Measurements from ENCODE around the gene TRIP13. TPM values are rescaled to one million over a fixed set of nuclear protein-coding genes. Genes with fewer than 3 reads are reported as not detected.

Gene TRIP13
- polyA plus RNA-seq, 3 donors, result 0.24 to 1.2 TPM; not detected in 1

DNA sequence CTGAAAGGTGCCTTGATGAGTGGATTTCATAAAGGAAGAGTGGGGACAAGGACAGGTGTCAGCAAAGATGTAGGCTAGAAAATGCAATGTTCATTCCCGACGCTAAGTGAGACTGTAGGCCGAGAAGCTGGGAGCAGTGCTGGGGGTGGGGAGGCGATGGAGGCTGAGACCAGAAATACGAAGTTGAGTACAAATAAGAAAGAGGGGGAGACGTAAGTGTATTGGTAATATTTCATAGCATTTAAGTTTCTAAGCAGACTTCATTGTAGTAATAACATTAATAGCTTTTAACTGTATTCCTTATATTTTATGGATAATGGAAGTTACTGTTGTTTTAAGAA is 11.0 kb downstream of the TRIP13 start:
- Histone ChIP-seq H3K4me2 (replicated peaks; ENCODE audit: extremely low read depth, low read length, poor library complexity, severe bottlenecking) (no peak overlapping the region), H3K4me1 (ENCODE audit: control insufficient read depth in 1 of 2, insufficient read depth in 2 of 2, low read length in 2 of 2) (no peaks in the 10 kb centered on the region), H3K79me2 (ENCODE audit: insufficient read depth, low read length) (no peaks in the 10 kb centered on the region), H3K9ac (ENCODE audit: insufficient read depth, low read length, poor library complexity, severe bottlenecking) (no peak overlapping the region), H3K27me3 (ENCODE audit: control insufficient read depth in 2 of 2, insufficient read depth in 2 of 2, low read length in 2 of 2) (no peaks in the 10 kb centered on the region), H3K36me3 (replicated peaks in 1 of 2; ENCODE audit: control insufficient read depth in 1 of 2, insufficient read depth in 2 of 2, low read length in 2 of 2) (peaks cover 15 to 49% of the 10 kb centered on the region in 2 donors), H4K20me1 (ENCODE audit: insufficient read depth, low read length) (no peaks in the 10 kb centered on the region), H3K4me3 (replicated peaks in 1 of 3; ENCODE audit: low read depth in 2 of 3, low read length in 3 of 3) (no peak overlapping the region), H3K27ac (ENCODE audit: low read depth in 1 of 2, low read length in 2 of 2) (no peak overlapping the region), H2AFZ (ENCODE audit: insufficient read depth, low read depth, low read length, poor library complexity, severe bottlenecking) (no peak overlapping the region), H3K9me3 (replicated peaks in 1 of 2; ENCODE audit: control insufficient read depth in 1 of 2, insufficient read depth in 1 of 2, low read length in 2 of 2) (no peaks in the 10 kb centered on the region)
- Mint-ChIP-seq H3K9me3 (no peaks in the 10 kb centered on the region), H3K4me1 (no peaks in the 10 kb centered on the region), H3K27ac (peak overlapping the region in 1 of 7 donors; percentile 41), H3K27me3 (ENCODE audit: low read depth in 3 of 3) (no peaks in the 10 kb centered on the region), H3K4me3 (no peak overlapping the region), H3K36me3 (peaks cover 37 to 59% of the 10 kb centered on the region in 2 donors)
- intact Hi-C loops (cut with micrococcal nuclease), result loop anchor here (5.0 to 10.0 kb wide), 3 partner anchors 231 to 459 kb away; partner anchors contain the start of gene EXOC3 (in 1 of the 2)
- 100% methylated on average over 2 of the region's 6 CpGs for WGBS (ENCODE audit: insufficient coverage)
- no peak for DNase-seq
- TF ChIP-seq, protein P1, sequence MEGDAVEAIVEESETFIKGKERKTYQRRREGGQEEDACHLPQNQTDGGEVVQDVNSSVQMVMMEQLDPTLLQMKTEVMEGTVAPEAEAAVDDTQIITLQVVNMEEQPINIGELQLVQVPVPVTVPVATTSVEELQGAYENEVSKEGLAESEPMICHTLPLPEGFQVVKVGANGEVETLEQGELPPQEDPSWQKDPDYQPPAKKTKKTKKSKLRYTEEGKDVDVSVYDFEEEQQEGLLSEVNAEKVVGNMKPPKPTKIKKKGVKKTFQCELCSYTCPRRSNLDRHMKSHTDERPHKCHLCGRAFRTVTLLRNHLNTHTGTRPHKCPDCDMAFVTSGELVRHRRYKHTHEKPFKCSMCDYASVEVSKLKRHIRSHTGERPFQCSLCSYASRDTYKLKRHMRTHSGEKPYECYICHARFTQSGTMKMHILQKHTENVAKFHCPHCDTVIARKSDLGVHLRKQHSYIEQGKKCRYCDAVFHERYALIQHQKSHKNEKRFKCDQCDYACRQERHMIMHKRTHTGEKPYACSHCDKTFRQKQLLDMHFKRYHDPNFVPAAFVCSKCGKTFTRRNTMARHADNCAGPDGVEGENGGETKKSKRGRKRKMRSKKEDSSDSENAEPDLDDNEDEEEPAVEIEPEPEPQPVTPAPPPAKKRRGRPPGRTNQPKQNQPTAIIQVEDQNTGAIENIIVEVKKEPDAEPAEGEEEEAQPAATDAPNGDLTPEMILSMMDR (IDR thresholded peaks at IDR 0.05), result no peak

GRCh38 chr5:905139-905642 is 12.5 kb downstream of the TRIP13 start:
- TF ChIP-seq, protein P1 (IDR thresholded peaks at IDR 0.05), result no peak
- H3K36me3 Mint-ChIP-seq, result peaks cover 37 to 69% of the 10 kb centered on the region in 2 donors
- no peaks in the 10 kb centered on the region for H3K27me3 ChIP-seq (ENCODE audit: control insufficient read depth in 2 of 2, insufficient read depth in 2 of 2, low read length in 2 of 2)

More at GRCh38 chr5:905139-905642, 12.5 kb downstream of the TRIP13 start:
- peaks cover 15 to 49% of the 10 kb centered on the region in 2 donors for H3K36me3 ChIP-seq (replicated peaks in 1 of 2; ENCODE audit: control insufficient read depth in 1 of 2, insufficient read depth in 2 of 2, low read length in 2 of 2)
- no peak overlapping the region for H3K27ac ChIP-seq (ENCODE audit: low read depth in 1 of 2, low read length in 2 of 2)
- no peak overlapping the region for H3K4me2 ChIP-seq (replicated peaks; ENCODE audit: extremely low read depth, low read length, poor library complexity, severe bottlenecking)
- H3K9me3 ChIP-seq (replicated peaks in 1 of 2; ENCODE audit: control insufficient read depth in 1 of 2, insufficient read depth in 1 of 2, low read length in 2 of 2), result no peaks in the 10 kb centered on the region
- no peaks in the 10 kb centered on the region for H3K4me1 ChIP-seq (ENCODE audit: control insufficient read depth in 1 of 2, insufficient read depth in 2 of 2, low read length in 2 of 2)
- 95% methylated on average over 6 of the region's 12 CpGs for WGBS (ENCODE audit: insufficient coverage)
- Mint-ChIP-seq H3K27me3 (ENCODE audit: low read depth in 3 of 3) (peaks cover 0 to 2% (median 0%) of the 10 kb centered on the region in 3 donors), H3K9me3 (no peaks in the 10 kb centered on the region), H3K4me3 (no peak overlapping the region), H3K27ac (peak overlapping the region in 1 of 7 donors; percentile 8), H3K4me1 (no peaks in the 10 kb centered on the region)
- H2AFZ ChIP-seq (ENCODE audit: insufficient read depth, low read depth, low read length, poor library complexity, severe bottlenecking), result no peak overlapping the region
- no peaks in the 10 kb centered on the region for H4K20me1 ChIP-seq (ENCODE audit: insufficient read depth, low read length)
- no peaks in the 10 kb centered on the region for H3K79me2 ChIP-seq (ENCODE audit: insufficient read depth, low read length)
- intact Hi-C loops (cut with micrococcal nuclease), result loop anchor here (5.0 to 10.0 kb wide), 3 partner anchors 33 to 460 kb away; partner anchors contain the start of gene EXOC3 (in 1 of the 2)
- no peak overlapping the region for H3K4me3 ChIP-seq (replicated peaks in 1 of 3; ENCODE audit: low read depth in 2 of 3, low read length in 3 of 3)
- no peak overlapping the region for H3K9ac ChIP-seq (ENCODE audit: insufficient read depth, low read length, poor library complexity, severe bottlenecking)
- no peak for DNase-seq
